Activated T-helper 1 cell treated with anti-CD3 and anti-CD28 coated beads, Interleukin-12 subunit alpha, Interleukin-12 subunit beta, Interleukin-2, Interleukin-4 antibody, amounts not matched to agents 30 ng/mL and 10 ng/mL and 1 ng/mL, durations not matched to agents 14 hours and 24 hours and 36 hours (primary cell): ENCODE results near the gene ABCC1. TPM values are rescaled to one million over a fixed set of nuclear protein-coding genes. Genes with fewer than 3 reads are reported as not detected.
"Not testable (repeated sequence)": the region's sequence is repeated elsewhere in the genome, so short reads cannot be mapped to it uniquely, and the experiment has no call there.

Source experiments
- DNase-seq: peaks from one replicate; pipeline ENCODE4 v3.0.0; 2021; ENCODE audit warnings: low spot score
- H3K27ac Mint-ChIP-seq: one replicate; pipeline ENCODE4 v1.8.0; 2021; ENCODE audit warnings: mild to moderate bottlenecking, mixed read lengths
- H3K27me3 Mint-ChIP-seq: one replicate; pipeline ENCODE4 v1.8.0; 2022; ENCODE audit warnings: mild to moderate bottlenecking, moderate library complexity, mixed read lengths; ENCODE audit not compliant: insufficient read depth
- H3K36me3 Mint-ChIP-seq: one replicate; pipeline ENCODE4 v1.8.0; 2021; ENCODE audit warnings: low read depth, mixed read lengths
- H3K4me1 Mint-ChIP-seq: one replicate; pipeline ENCODE4 v1.8.0; 2021; ENCODE audit warnings: low read depth, mixed read lengths
- H3K4me3 Mint-ChIP-seq: one replicate; pipeline ENCODE4 v1.8.0; 2021; ENCODE audit warnings: mild to moderate bottlenecking, moderate library complexity, mixed read lengths
- H3K9me3 Mint-ChIP-seq: one replicate; pipeline ENCODE4 v1.8.0; 2021; ENCODE audit warnings: mixed read lengths
- intact Hi-C: fragments of 100-400 bp; cut with micrococcal nuclease; formaldehyde crosslinking; loops from one replicate; pipeline ENCODE4 v1.15.1; 2024
- total RNA-seq: library from RNA; stranded (reverse); gene quantifications from 2 replicates; pipeline ENCODE4 v1.2.3, GENCODE V29; 2022

The ABCC1 gene
- total RNA-seq, 1 donor from 2014 or later: 108 TPM

- no peak for DNase-seq
- no peak overlapping the region for H3K27ac Mint-ChIP-seq
- no peaks in the 10 kb centered on the region for H3K36me3 Mint-ChIP-seq
- intact Hi-C loops: no loop called here
- H3K4me3 Mint-ChIP-seq: no peak overlapping the region
- H3K27me3 Mint-ChIP-seq: peaks cover 4% of the 10 kb centered on the region
- no peaks in the 10 kb centered on the region for H3K9me3 Mint-ChIP-seq
- no peaks in the 10 kb centered on the region for H3K4me1 Mint-ChIP-seq
Measured at GRCh38 chr16:16189842-16190241, 240.4 kb downstream of the ABCC1 start.

- H3K36me3 Mint-ChIP-seq: no peaks in the 10 kb centered on the region
- no peaks in the 10 kb centered on the region for H3K4me1 Mint-ChIP-seq
- no peaks in the 10 kb centered on the region for H3K9me3 Mint-ChIP-seq
- H3K4me3 Mint-ChIP-seq: no peak overlapping the region
- no peak for DNase-seq
- intact Hi-C loops: no loop called here
- no peak overlapping the region for H3K27ac Mint-ChIP-seq
- H3K27me3 Mint-ChIP-seq: peaks cover 6% of the 10 kb centered on the region
Measured at GRCh38 chr16:16190546-16190945, 241.1 kb downstream of the ABCC1 start.

- H3K4me3 Mint-ChIP-seq, DNase-seq, H3K36me3 Mint-ChIP-seq, H3K27ac Mint-ChIP-seq, H3K9me3 Mint-ChIP-seq, H3K4me1 Mint-ChIP-seq, intact Hi-C loops, H3K27me3 Mint-ChIP-seq: not testable (repeated sequence)
Measured at GRCh38 chr16:16190966-16191365, 241.6 kb downstream of the ABCC1 start.

GRCh38 chr16:16191493-16192167 lies 242.2 kb downstream of the ABCC1 start:
- Mint-ChIP-seq H3K4me1 (no peaks in the 10 kb centered on the region), H3K36me3 (no peaks in the 10 kb centered on the region), H3K27me3 (peaks cover 6% of the 10 kb centered on the region), H3K9me3 (no peaks in the 10 kb centered on the region), H3K27ac (no peak overlapping the region), H3K4me3 (no peak overlapping the region)
- intact Hi-C loops: no loop called here
- no peak for DNase-seq

Other genes starting within 250 kb of the ABCC1 start
- not detected in 2 replicates for gene MYH11, start 92.6 kb upstream of the ABCC1 start, total RNA-seq
- gene CEP20, start 61.0 kb upstream of the ABCC1 start, total RNA-seq: 36.7 and 50.2 TPM in 2 replicates